OCI-LY1 (cell line): ENCODE results near the gene RABGAP1L.

Source experiments
- H2AFZ ChIP-seq: fragments of 200-600 bp; sonication (generic), shearing (Covaris generic); 2 replicates; pipeline ENCODE4 v1.6.0; 2014; ENCODE audit warnings: antibody characterized with exemption, mild to moderate bottlenecking, low read length
- H3F3A ChIP-seq: fragments of 200-600 bp; sonication (generic), shearing (Covaris generic); 2 replicates; pipeline ENCODE4 v1.6.0; 2014; ENCODE audit warnings: mild to moderate bottlenecking, antibody characterized with exemption, low read length, moderate library complexity; ENCODE audit not compliant: insufficient read depth
- H3K27ac ChIP-seq: fragments of 200-600 bp; sonication (generic); 2 replicates; pipeline ENCODE4 v1.5.1; 2014; ENCODE audit warnings: low read length, mixed run types, mild to moderate bottlenecking, low read depth; ENCODE audit not compliant: poor library complexity, severe bottlenecking
- H3K27me3 ChIP-seq: fragments of 200-600 bp; sonication (generic); 2 replicates; pipeline ENCODE4 v1.6.0; 2014; ENCODE audit warnings: antibody characterized with exemption, mild to moderate bottlenecking, low read length, moderate library complexity; ENCODE audit not compliant: insufficient read depth
- H3K36me3 ChIP-seq: fragments of 200-600 bp; sonication (generic); 2 replicates; pipeline ENCODE4 v1.6.1; 2014; ENCODE audit warnings: mild to moderate bottlenecking, antibody characterized with exemption, low read length, moderate library complexity, mixed read lengths; ENCODE audit not compliant: insufficient read depth
- H3K4me1 ChIP-seq: fragments of 200-600 bp; sonication (generic); 2 replicates; pipeline ENCODE4 v1.5.1; 2014; ENCODE audit warnings: mild to moderate bottlenecking, low read length, moderate library complexity; ENCODE audit not compliant: insufficient read depth, severe bottlenecking
- H3K4me2 ChIP-seq: fragments of 200-600 bp; sonication (generic), shearing (Covaris generic); 2 replicates; pipeline ENCODE4 v1.6.1; 2014; ENCODE audit warnings: low read length
- H3K4me3 ChIP-seq: fragments of 200-600 bp; sonication (generic); 2 replicates; pipeline ENCODE4 v1.5.1; 2014; ENCODE audit warnings: low read length, low read depth, mild to moderate bottlenecking, mixed read lengths; ENCODE audit not compliant: poor library complexity, severe bottlenecking
- H3K79me2 ChIP-seq: fragments of 200-600 bp; shearing (Covaris generic); 2 replicates; pipeline ENCODE4 v1.6.1; 2016; ENCODE audit warnings: mixed run types, low read length, mixed read lengths; ENCODE audit not compliant: insufficient read depth
- H3K9ac ChIP-seq: fragments of 200-600 bp; sonication (generic), shearing (Covaris generic); 2 replicates; pipeline ENCODE4 v1.6.1; 2014; ENCODE audit warnings: mild to moderate bottlenecking, low read length, mixed read lengths
- H3K9me2 ChIP-seq: fragments of 200-600 bp; sonication (generic), shearing (Covaris generic); 2 replicates; pipeline ENCODE4 v1.6.1; 2014; ENCODE audit warnings: low read depth, mild to moderate bottlenecking, low read length, mixed read lengths
- H3K9me3 ChIP-seq: fragments of 200-600 bp; shearing (Covaris generic); 2 replicates; pipeline ENCODE4 v1.6.1; 2014; ENCODE audit warnings: low read length, mixed read lengths
- H4K20me1 ChIP-seq: fragments of 200-600 bp; sonication (generic), shearing (Covaris generic); 2 replicates; pipeline ENCODE4 v1.6.0; 2016; ENCODE audit warnings: mild to moderate bottlenecking, low read length; ENCODE audit not compliant: insufficient read depth
- CTCF ChIP-seq: fragments of 200-600 bp; sonication (generic), shearing (Covaris generic); IDR thresholded peaks from 2 replicates; pipeline ENCODE4 v1.5.1; 2017; ENCODE audit warnings: mild to moderate bottlenecking, antibody characterized with exemption, low read length, moderate library complexity, mixed read lengths
- EZH2 ChIP-seq: fragments of 200-600 bp; sonication (generic), shearing (Covaris generic); IDR thresholded peaks from 2 replicates; pipeline ENCODE4 v1.8.0; 2017; ENCODE audit warnings: borderline replicate concordance, mixed run types, mild to moderate bottlenecking, antibody characterized with exemption, low read length, moderate library complexity, mixed read lengths

Gene RABGAP1L

DNA sequence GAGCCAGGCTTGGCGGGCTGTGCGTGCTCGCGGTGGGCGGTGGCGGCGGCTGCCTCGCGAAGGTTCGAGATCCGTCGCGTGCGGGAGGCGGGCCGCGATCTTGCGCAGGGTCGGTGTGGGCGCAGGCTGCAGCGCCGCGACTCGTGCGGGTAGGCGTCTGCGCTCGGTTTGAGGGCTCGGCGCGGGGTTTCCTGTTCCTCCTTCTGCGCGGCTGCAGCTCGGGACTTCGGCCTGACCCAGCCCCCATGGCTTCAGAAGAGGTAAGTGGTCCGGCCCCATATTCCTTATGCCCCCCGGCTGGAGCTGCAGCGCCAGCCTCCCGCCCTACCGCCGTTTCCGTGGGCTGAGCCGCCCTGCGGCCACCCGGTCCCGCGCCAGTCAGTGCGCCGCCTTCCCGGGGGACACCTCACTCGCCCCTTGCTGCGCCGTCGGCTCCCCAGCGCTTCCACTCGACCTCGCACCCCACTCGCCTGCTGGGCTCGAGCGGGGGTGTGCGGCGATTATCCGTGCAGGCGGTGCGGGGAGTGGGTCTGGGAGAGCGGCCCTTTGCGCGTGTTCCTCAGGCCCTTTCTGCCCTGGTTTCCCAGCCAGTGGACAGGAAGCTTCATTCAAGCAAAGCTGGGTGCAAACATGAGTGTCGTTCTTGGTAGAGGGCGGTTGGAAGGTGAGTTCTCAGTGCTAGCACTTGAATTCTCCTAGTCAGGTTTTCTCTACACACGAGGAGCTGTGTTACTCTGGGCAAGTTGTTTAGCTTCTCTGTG, 840.8 kb downstream of the RABGAP1L start, which contains the start of gene CACYBP:
Gene CACYBP (plus strand): TSS at position 12 of the 761 bp plus-strand sequence. CDS start 234 bp downstream, at position 246.
- Histone ChIP-seq H2AFZ (peak within 1 kb of the TSS; percentile 15; the same call in 1 of the 2 replicates), H3K4me1 (peaks cover 44% of the 10 kb centered on the region), H3F3A (no peaks in the 10 kb centered on the region; the same call in 1 of the 2 replicates), H3K9ac (peak within 1 kb of the TSS; percentile 99), H4K20me1 (0 out of 2 replicates have a peak, but pooled peaks cover 6% of the 10 kb centered on the region), H3K4me3 (peak within 1 kb of the TSS; percentile 99), H3K4me2 (peak within 1 kb of the TSS; percentile 90), H3K36me3 (peaks cover 41% of the 10 kb centered on the region), H3K27me3 (no peaks in the 10 kb centered on the region), H3K27ac (peak within 1 kb of the TSS; percentile 90), H3K9me2 (no peaks in the 10 kb centered on the region), H3K79me2 (peaks cover 52% of the 10 kb centered on the region), H3K9me3 (no peaks in the 10 kb centered on the region)
- TF ChIP-seq EZH2 (no peak), CTCF (no peak)

- Histone ChIP-seq H3K9me2 (no peaks in the 10 kb centered on the region), H3K27ac (peak overlapping the region; percentile 72), H3K9me3 (no peaks in the 10 kb centered on the region), H3K4me1 (peaks cover 44% of the 10 kb centered on the region), H3K4me2 (peak overlapping the region; percentile 81), H3K4me3 (peak overlapping the region; percentile 99), H3K9ac (peak overlapping the region; percentile 99), H2AFZ (no peak overlapping the region), H3F3A (no peaks in the 10 kb centered on the region; the same call in 1 of the 2 replicates), H3K79me2 (peaks cover 58% of the 10 kb centered on the region), H3K27me3 (no peaks in the 10 kb centered on the region), H3K36me3 (peaks cover 41% of the 10 kb centered on the region), H4K20me1 (peaks cover 7% of the 10 kb centered on the region; the same call in 1 of the 2 replicates)
- TF ChIP-seq CTCF (no peak), EZH2 (no peak)
Observed at GRCh38 chr1:175000697-175001187, 841.4 kb downstream of the RABGAP1L start.

GRCh38 chr1:175002910-175003517, 843.7 kb downstream of the RABGAP1L start:
- Histone ChIP-seq H3K4me3 (no peak overlapping the region), H3K4me2 (peak overlapping the region; percentile 81; the same call in 1 of the 2 replicates), H3K36me3 (peaks cover 48% of the 10 kb centered on the region), H3K27me3 (no peaks in the 10 kb centered on the region), H2AFZ (no peak overlapping the region), H3K9me2 (no peaks in the 10 kb centered on the region), H3K9ac (no peak overlapping the region), H3K79me2 (peaks cover 78% of the 10 kb centered on the region), H4K20me1 (peaks cover 8% of the 10 kb centered on the region; the same call in 1 of the 2 replicates), H3K9me3 (no peaks in the 10 kb centered on the region), H3K4me1 (peaks cover 36% of the 10 kb centered on the region), H3K27ac (no peak overlapping the region), H3F3A (no peaks in the 10 kb centered on the region)
- TF ChIP-seq CTCF (no peak), EZH2 (no peak)
